Endothelial cell of umbilical vein (primary cell): ENCODE data around the gene NAA16. TPM values are rescaled to one million over a fixed set of nuclear protein-coding genes. Genes with fewer than 3 reads are reported as not detected.

Experiments used
- BruUV-seq: library from RNA; stranded (reverse); fragments of 400-500 nt; replicated peaks from 2 replicates; lab custom pipeline; 2021; lab: Mats Ljungman, UMichigan
- CTCF ChIA-PET: fragments of 300-600, 350-600 bp; sonication (Branson Sonifier 250); formaldehyde crosslinking; loops from one replicate; lab custom pipeline; 2021; ENCODE audit warnings: antibody characterized with exemption, inconsistent platforms; lab: Charles Lee
- POLR2A ChIA-PET: fragments of 300-600, 350-600 bp; sonication (Branson Sonifier 250); formaldehyde crosslinking; loops from one replicate; lab custom pipeline; 2021; ENCODE audit warnings: antibody characterized with exemption, inconsistent platforms; lab: Charles Lee
- DNase-seq: peaks from one replicate; pipeline ENCODE4 v3.0.0-alpha.2; 2011; ENCODE audit warnings: low read depth, low spot score
- FAIRE-seq: peaks from 2 replicates; lab custom pipeline; 2011; peaks lifted over from hg19 to GRCh38; lab: Jason Lieb, UNC
- H2AFZ ChIP-seq: 2 replicates; pipeline ENCODE4 v1.6.0; 2012; ENCODE audit warnings: low read depth, low read length, control low read depth, inconsistent platforms
- H3K27ac ChIP-seq: 2 replicates; pipeline ENCODE4 v1.5.1; 2011; ENCODE audit warnings: low read depth, mild to moderate bottlenecking, control low read depth, low read length, moderate library complexity; ENCODE audit not compliant: insufficient read depth
- H3K27me3 ChIP-seq, 2 experiments: 2 replicates each; pipeline versions ENCODE4 v1.6.0 to v1.6.1; 2011; ENCODE audit warnings: low read length in 2 of 2, mixed read lengths in 1 of 2; ENCODE audit not compliant: control insufficient read depth in 2 of 2, insufficient read depth in 2 of 2
- H3K36me3 ChIP-seq, 2 experiments: 2 replicates in 1 of 2; 3 replicates in 1 of 2; pipeline ENCODE4 v1.5.1; 2011; ENCODE audit warnings: low read length in 2 of 2, mild to moderate bottlenecking in 1 of 2, moderate library complexity in 1 of 2; ENCODE audit not compliant: control insufficient read depth in 2 of 2, insufficient read depth in 2 of 2; ENCODE audit errors: extremely low read depth in 1 of 2
- H3K4me1 ChIP-seq: 3 replicates; pipeline ENCODE4 v1.5.1; 2011; ENCODE audit warnings: mild to moderate bottlenecking, low read length; ENCODE audit not compliant: control insufficient read depth, insufficient read depth; ENCODE audit errors: extremely low read depth
- H3K4me2 ChIP-seq: 2 replicates; pipeline ENCODE4 v1.6.1; 2011; ENCODE audit warnings: low read length, control low read depth, mixed read lengths; ENCODE audit not compliant: insufficient read depth
- H3K4me3 ChIP-seq, 3 experiments: fragments of 200-600 bp in 1 of 3; sonication (generic), shearing (Covaris generic) in 1 of 3; replicated peaks in 1 of 3; 2 replicates each; pipeline ENCODE4 v1.5.1; 2011 to 2016; ENCODE audit warnings: control low read depth in 3 of 3, low read length in 3 of 3, mild to moderate bottlenecking in 2 of 3, inconsistent platforms in 1 of 3, low read depth in 1 of 3, moderate library complexity in 1 of 3; ENCODE audit not compliant: insufficient read depth in 1 of 3
- H3K79me2 ChIP-seq: 2 replicates; pipeline ENCODE4 v1.6.0; 2012; ENCODE audit warnings: low read length, inconsistent platforms; ENCODE audit not compliant: control insufficient read depth, insufficient read depth
- H3K9ac ChIP-seq: replicated peaks from 2 replicates; pipeline ENCODE3; 2011; ENCODE audit warnings: low read length, control low read depth; ENCODE audit not compliant: insufficient read depth; ENCODE audit errors: extremely low read depth
- H3K9me1 ChIP-seq: replicated peaks from 3 replicates; pipeline ENCODE4 v1.6.0; 2011; ENCODE audit warnings: mild to moderate bottlenecking, low read length; ENCODE audit not compliant: control insufficient read depth, insufficient read depth; ENCODE audit errors: extremely low read depth
- H3K9me3 ChIP-seq: replicated peaks from 2 replicates; pipeline ENCODE4 v1.5.1; 2012; ENCODE audit warnings: low read length, inconsistent platforms; ENCODE audit not compliant: control insufficient read depth, insufficient read depth
- H4K20me1 ChIP-seq: replicated peaks from 2 replicates; pipeline ENCODE3; 2011; ENCODE audit warnings: mild to moderate bottlenecking, low read length; ENCODE audit not compliant: control insufficient read depth, insufficient read depth; ENCODE audit errors: extremely low read depth
- CTCF ChIP-seq, 2 donors: IDR thresholded peaks; 1 replicate in 1 of 2; 2 replicates in 1 of 2; pipeline ENCODE4 v1.5.1; 2011; ENCODE audit warnings: low read length in 2 of 2, mild to moderate bottlenecking in 2 of 2, moderate library complexity in 2 of 2, control low read depth in 1 of 2, inconsistent platforms in 1 of 2, low read depth in 1 of 2; ENCODE audit not compliant: insufficient read depth in 1 of 2; ENCODE audit errors: extremely low read depth in 1 of 2
- EZH2 ChIP-seq: IDR thresholded peaks from 2 replicates; pipeline ENCODE4 v1.6.1; 2012; ENCODE audit warnings: borderline replicate concordance, low read depth, mild to moderate bottlenecking, moderate library complexity, low read length, inconsistent platforms; ENCODE audit not compliant: severe bottlenecking
- FOS ChIP-seq: IDR thresholded peaks from 2 replicates; pipeline ENCODE4 v1.6.1; 2011; ENCODE audit warnings: mild to moderate bottlenecking, low read length, moderate library complexity, borderline replicate concordance; ENCODE audit not compliant: insufficient read depth
- GATA2 ChIP-seq: IDR thresholded peaks from 2 replicates; pipeline ENCODE4 v1.7.0; 2011; ENCODE audit warnings: low read depth, mild to moderate bottlenecking, moderate library complexity, mixed read lengths, low read length; ENCODE audit not compliant: insufficient read length, insufficient read depth
- JUN ChIP-seq: IDR thresholded peaks from 2 replicates; pipeline ENCODE4 v1.6.1; 2011; ENCODE audit warnings: borderline replicate concordance, low read depth; ENCODE audit not compliant: insufficient read length, insufficient read depth
- MAX ChIP-seq: IDR thresholded peaks from 2 replicates; pipeline ENCODE4 v1.6.1; 2011; ENCODE audit not compliant: insufficient read depth, insufficient read length
- MYC ChIP-seq: IDR thresholded peaks from one replicate; pipeline ENCODE4 v1.6.1; 2011; ENCODE audit warnings: mild to moderate bottlenecking, low read depth, low read length
- POLR2A ChIP-seq: IDR thresholded peaks from 2 replicates; pipeline ENCODE4 v1.6.1; 2012; ENCODE audit warnings: low read depth, mild to moderate bottlenecking, control low read depth, low read length
- POLR2AphosphoS5 ChIP-seq: IDR thresholded peaks from 2 replicates; pipeline ENCODE4 v1.6.1; 2012; ENCODE audit warnings: low read depth, mild to moderate bottlenecking, control low read depth, low read length, moderate library complexity; ENCODE audit not compliant: insufficient read depth
- dilution Hi-C: fragments of 300-500 bp; cut with MboI; formaldehyde crosslinking; loops from one replicate; pipeline ENCODE4 v1.15.0; 2019; ENCODE audit warnings: low sequenced_read_pairs; ENCODE audit not compliant: extremely low pct_ligation_motif_present
- intact Hi-C: fragments of 100-400 bp; cut with micrococcal nuclease; formaldehyde crosslinking; loops from one replicate; pipeline ENCODE4 v1.10.0; 2022
- polyA plus RNA-seq, 4 experiments: library from polyadenylated mRNA; depleted of rRNA in 3 of 4; stranded (reverse) in 3 of 4; unstranded in 1 of 4; fragments of >200 nt; gene quantifications; 2 replicates each; pipeline versions ENCODE4 v1.2.1 to v1.2.3, GENCODE V29; 2011 to 2012; ENCODE audit warnings: missing spikeins in 1 of 4
- total RNA-seq: library from RNA; stranded (reverse); gene quantifications from 2 replicates; pipeline ENCODE4 v1.2.3, GENCODE V29; 2021

Gene NAA16
- total and polyA plus RNA-seq, 2 donors (not counting 3 experiments of a cell fraction or from before 2014, with no cell fraction given) = 8.6 to 26.1 TPM

- peaks cover 2% of the 10 kb centered on the region for H3K79me2 ChIP-seq
- H3K4me2 ChIP-seq = no peak overlapping the region
- H3K9ac ChIP-seq = no peak overlapping the region
- BruUV-seq = no TSS peak
- no peak overlapping the region for H2AFZ ChIP-seq
- ChIA-PET POLR2A (no interaction called here), CTCF (interaction anchor here (1.9 kb wide), 1 partner anchor 287 kb away, joined by 5 read pairs; no protein-coding TSS in a partner anchor)
- peaks cover 5 to 15% of the 10 kb centered on the region in 2 experiments for H3K36me3 ChIP-seq
- no peaks in the 10 kb centered on the region for H3K9me3 ChIP-seq
- no peak overlapping the region for H3K4me3 ChIP-seq
- no peaks in the 10 kb centered on the region for H3K27me3 ChIP-seq
- TF ChIP-seq POLR2AphosphoS5 (no peak), MAX (no peak), CTCF (IDR thresholded peaks at IDR 0.05; ENCODE audit: extremely low read depth in 1 of 2, insufficient read depth in 1 of 2, low read depth in 1 of 2, low read length in 2 of 2) (no peak), JUN (no peak), POLR2A (no peak), GATA2 (no peak), EZH2 (no peak), MYC (no peak), FOS (no peak)
- DNase-seq (no peak), FAIRE-seq (no peak)
- no peaks in the 10 kb centered on the region for H3K4me1 ChIP-seq
- dilution Hi-C loops = no loop called here
- intact Hi-C loops = no loop called here
- no peak overlapping the region for H3K27ac ChIP-seq
- no peaks in the 10 kb centered on the region for H3K9me1 ChIP-seq
- H4K20me1 ChIP-seq = no peaks in the 10 kb centered on the region
Observed at GRCh38 chr13:41365631-41366030, 54.6 kb downstream of the NAA16 start.
